Karpas-422 (cell line): ENCODE data around the gene PPIA. TPM values are rescaled to one million over a fixed set of nuclear protein-coding genes. Genes with fewer than 3 reads are reported as not detected.
"Not testable (repeated sequence)": the region's sequence is repeated elsewhere in the genome, so short reads cannot be mapped to it uniquely, and the experiment has no call there.

Experiments used
- DNase-seq: peaks from one replicate; pipeline ENCODE4 v3.0.0-alpha.2; 2015
- H2AFZ ChIP-seq: fragments of 200-600 bp; sonication (generic); 2 replicates; pipeline ENCODE4 v1.6.1; 2014; ENCODE audit warnings: antibody characterized with exemption, low read length, mixed read lengths
- H3K27ac ChIP-seq: fragments of 200-600 bp; sonication (generic); 2 replicates; pipeline ENCODE4 v1.5.1; 2014; ENCODE audit warnings: mild to moderate bottlenecking, low read length, moderate library complexity
- H3K27me3 ChIP-seq: fragments of 200-600 bp; sonication (generic); 2 replicates; pipeline ENCODE4 v1.6.1; 2014; ENCODE audit warnings: low read length, mixed read lengths
- H3K36me3 ChIP-seq: fragments of 200-600 bp; sonication (generic); 2 replicates; pipeline ENCODE4 v1.6.1; 2014; ENCODE audit warnings: low read length, mixed read lengths; ENCODE audit not compliant: insufficient read depth
- H3K4me1 ChIP-seq: fragments of 200-600 bp; sonication (generic); 2 replicates; pipeline ENCODE4 v1.6.1; 2014; ENCODE audit warnings: mild to moderate bottlenecking, low read length, mixed read lengths
- H3K4me2 ChIP-seq: fragments of 200-600 bp; sonication (generic); 2 replicates; pipeline ENCODE4 v1.6.1; 2014; ENCODE audit warnings: low read length, low read depth, mild to moderate bottlenecking; ENCODE audit not compliant: poor library complexity, severe bottlenecking
- H3K4me3 ChIP-seq: fragments of 200-600 bp; sonication (generic); 2 replicates; pipeline ENCODE4 v1.5.1; 2014; ENCODE audit warnings: mild to moderate bottlenecking, antibody characterized with exemption, low read length, mixed read lengths
- H3K79me2 ChIP-seq: fragments of 200-600 bp; sonication (generic); 2 replicates; pipeline ENCODE4 v1.6.1; 2014; ENCODE audit warnings: mild to moderate bottlenecking, low read length, mixed read lengths
- H3K9ac ChIP-seq: fragments of 200-600 bp; sonication (generic); 2 replicates; pipeline ENCODE4 v1.6.0; 2014; ENCODE audit warnings: low read length
- H3K9me2 ChIP-seq: fragments of 200-600 bp; sonication (generic), shearing (Covaris generic); replicated peaks from 2 replicates; pipeline ENCODE4 v1.6.0; 2014; ENCODE audit warnings: mild to moderate bottlenecking, low read length, moderate library complexity; ENCODE audit not compliant: insufficient read depth
- H3K9me3 ChIP-seq: fragments of 300-700, 200-600 bp; sonication (generic); 2 replicates; pipeline ENCODE4 v1.6.1; 2014; ENCODE audit warnings: low read length, mixed read lengths
- H4K20me1 ChIP-seq: fragments of 200-600 bp; sonication (generic); 2 replicates; pipeline ENCODE4 v1.6.1; 2014; ENCODE audit warnings: mild to moderate bottlenecking, antibody characterized with exemption, low read length, low read depth; ENCODE audit not compliant: insufficient read depth
- total RNA-seq: library from RNA; depleted of rRNA; stranded (reverse); fragments of >200 nt; shearing (Covaris generic); gene quantifications from 2 replicates; pipeline ENCODE4 v1.2.3, GENCODE V29; 2014; ENCODE audit warnings: low replicate concordance

The PPIA gene
- total RNA-seq, 1 experiment from 2014 or later, result 3,564 TPM

DNA sequence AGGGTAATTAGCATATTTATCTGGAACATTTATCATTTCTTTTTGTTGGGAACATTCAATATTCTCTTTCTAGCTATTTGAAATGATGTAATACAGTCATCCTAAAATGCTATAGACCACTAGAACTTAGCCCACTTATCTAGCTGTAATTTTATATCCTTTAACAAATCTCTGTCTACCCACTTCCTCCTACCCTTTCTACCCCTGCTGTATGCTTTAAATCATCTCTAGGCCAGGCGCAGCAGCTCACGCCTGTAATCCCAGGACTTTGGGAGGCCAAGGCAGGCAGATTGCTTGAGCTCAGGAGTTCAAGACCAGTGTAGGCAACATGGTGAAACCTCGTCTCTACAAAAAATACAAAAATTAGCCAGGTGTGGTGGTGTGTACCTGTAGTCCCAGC, 22.0 kb upstream of the PPIA start:
- H3K9ac ChIP-seq, H3K36me3 ChIP-seq, H3K9me2 ChIP-seq, H3K79me2 ChIP-seq, H2AFZ ChIP-seq, H3K4me1 ChIP-seq, H3K4me3 ChIP-seq, H3K27ac ChIP-seq, H3K27me3 ChIP-seq, DNase-seq, H3K4me2 ChIP-seq, H4K20me1 ChIP-seq, H3K9me3 ChIP-seq: not testable (repeated sequence)

- H3K9ac ChIP-seq, result no peak overlapping the region
- no peaks in the 10 kb centered on the region for H3K9me2 ChIP-seq
- no peak for DNase-seq
- H3K27ac ChIP-seq, result no peak overlapping the region
- H3K4me1 ChIP-seq, result no peaks in the 10 kb centered on the region
- H3K79me2 ChIP-seq, result no peaks in the 10 kb centered on the region
- H3K9me3 ChIP-seq, result no peaks in the 10 kb centered on the region
- H3K4me2 ChIP-seq, result no peak overlapping the region
- H3K4me3 ChIP-seq, result no peak overlapping the region
- H3K27me3 ChIP-seq, result no peaks in the 10 kb centered on the region
- no peaks in the 10 kb centered on the region for H4K20me1 ChIP-seq
- H2AFZ ChIP-seq, result no peak overlapping the region
- H3K36me3 ChIP-seq, result no peaks in the 10 kb centered on the region
Measured at GRCh38 chr7:44775383-44776107, 20.9 kb upstream of the PPIA start.

- Histone ChIP-seq H3K27me3 (no peaks in the 10 kb centered on the region), H3K4me3 (no peak overlapping the region), H4K20me1 (no peaks in the 10 kb centered on the region), H3K27ac (no peak overlapping the region), H3K4me1 (no peaks in the 10 kb centered on the region), H3K4me2 (no peak overlapping the region), H3K79me2 (no peaks in the 10 kb centered on the region), H3K9me2 (no peaks in the 10 kb centered on the region), H3K36me3 (no peaks in the 10 kb centered on the region), H3K9ac (no peak overlapping the region), H2AFZ (no peak overlapping the region), H3K9me3 (no peaks in the 10 kb centered on the region)
- DNase-seq, result no peak
Measured at GRCh38 chr7:44776211-44776610, 20.3 kb upstream of the PPIA start.

GRCh38 chr7:44782460-44782859, 14.0 kb upstream of the PPIA start:
- H4K20me1 ChIP-seq, result no peaks in the 10 kb centered on the region
- no peak overlapping the region for H3K4me2 ChIP-seq
- DNase-seq, result no peak
- no peak overlapping the region for H2AFZ ChIP-seq
- H3K4me3 ChIP-seq, result no peak overlapping the region
- H3K27me3 ChIP-seq, result no peaks in the 10 kb centered on the region
- no peak overlapping the region for H3K9ac ChIP-seq
- H3K9me3 ChIP-seq, result peaks cover 4% of the 10 kb centered on the region; the same call in 1 of the 2 replicates
- H3K36me3 ChIP-seq, result no peaks in the 10 kb centered on the region
- no peaks in the 10 kb centered on the region for H3K9me2 ChIP-seq
- H3K27ac ChIP-seq, result no peak overlapping the region
- no peaks in the 10 kb centered on the region for H3K79me2 ChIP-seq
- H3K4me1 ChIP-seq, result no peaks in the 10 kb centered on the region

GRCh38 chr7:44783407-44783806, 13.1 kb upstream of the PPIA start:
- H3K4me1 ChIP-seq, result no peaks in the 10 kb centered on the region
- H3K4me3 ChIP-seq, result no peak overlapping the region
- H3K36me3 ChIP-seq, result no peaks in the 10 kb centered on the region
- no peak overlapping the region for H3K4me2 ChIP-seq
- H4K20me1 ChIP-seq, result no peaks in the 10 kb centered on the region
- H3K27me3 ChIP-seq, result no peaks in the 10 kb centered on the region
- no peak overlapping the region for H3K27ac ChIP-seq
- H3K9ac ChIP-seq, result no peak overlapping the region
- H3K9me3 ChIP-seq, result peaks cover 4% of the 10 kb centered on the region; the same call in 1 of the 2 replicates
- DNase-seq, result no peak
- H3K9me2 ChIP-seq, result no peaks in the 10 kb centered on the region
- H3K79me2 ChIP-seq, result no peaks in the 10 kb centered on the region
- no peak overlapping the region for H2AFZ ChIP-seq

DNA sequence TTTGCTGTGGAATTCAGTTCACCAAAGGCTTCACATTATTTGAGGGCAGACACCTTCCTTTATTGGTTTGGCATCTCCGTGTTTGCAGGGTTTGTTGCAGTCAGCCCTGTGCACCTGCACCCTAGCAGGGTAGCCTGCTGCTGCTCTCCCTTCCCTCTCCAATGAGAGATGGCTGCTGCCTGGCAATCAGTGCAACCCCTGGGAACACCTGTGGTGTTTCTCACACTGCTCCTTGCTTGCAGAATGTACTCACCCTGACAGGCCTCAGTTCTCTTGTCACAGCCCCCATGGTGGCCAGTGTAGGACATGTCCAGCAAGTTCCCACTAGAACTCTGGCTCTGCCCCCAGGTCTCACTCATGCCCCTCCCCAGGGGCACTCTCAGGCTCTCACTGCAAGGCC, 12.1 kb upstream of the PPIA start:
- Histone ChIP-seq H3K79me2 (no peaks in the 10 kb centered on the region), H3K4me2 (no peak overlapping the region), H3K36me3 (no peaks in the 10 kb centered on the region), H3K9me3 (peaks cover 4% of the 10 kb centered on the region; the same call in 1 of the 2 replicates), H3K27me3 (no peaks in the 10 kb centered on the region), H3K9ac (no peak overlapping the region), H2AFZ (no peak overlapping the region), H3K4me1 (no peaks in the 10 kb centered on the region), H3K27ac (no peak overlapping the region), H3K9me2 (no peaks in the 10 kb centered on the region), H4K20me1 (no peaks in the 10 kb centered on the region), H3K4me3 (no peak overlapping the region)
- no peak for DNase-seq

GRCh38 chr7:44785218-44785617, 11.3 kb upstream of the PPIA start:
- not testable (repeated sequence) for H3K36me3 ChIP-seq, H3K9me3 ChIP-seq

DNA sequence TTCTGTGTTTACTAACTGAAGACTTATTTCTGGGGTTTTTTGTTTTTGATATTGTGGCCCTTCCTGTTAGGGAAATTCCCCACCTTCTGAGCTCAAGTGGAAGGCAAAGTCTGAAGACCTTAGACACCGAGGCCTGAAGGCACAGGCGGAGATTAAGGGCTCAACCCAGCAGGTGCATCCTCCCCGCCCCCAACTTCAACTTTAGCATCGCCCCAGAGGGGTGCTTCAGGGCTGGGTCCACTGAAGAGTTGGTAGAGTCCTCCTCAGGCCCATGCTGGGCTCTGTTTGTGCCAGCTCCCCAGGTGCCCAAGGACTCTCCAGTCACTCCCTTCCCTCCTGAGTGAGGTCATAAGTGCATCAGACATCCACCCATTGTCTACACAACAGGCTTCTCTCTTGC, 9.4 kb upstream of the PPIA start:
- H3K9ac ChIP-seq, result no peak overlapping the region
- H3K36me3 ChIP-seq, result no peaks in the 10 kb centered on the region
- H3K79me2 ChIP-seq, result no peaks in the 10 kb centered on the region
- no peaks in the 10 kb centered on the region for H3K27me3 ChIP-seq
- no peaks in the 10 kb centered on the region for H3K4me1 ChIP-seq
- no peak for DNase-seq
- no peak overlapping the region for H3K4me2 ChIP-seq
- peaks cover 4% of the 10 kb centered on the region; the same call in 1 of the 2 replicates for H3K9me3 ChIP-seq
- H3K27ac ChIP-seq, result no peak overlapping the region
- H4K20me1 ChIP-seq, result no peaks in the 10 kb centered on the region
- no peak overlapping the region for H3K4me3 ChIP-seq
- H3K9me2 ChIP-seq, result no peaks in the 10 kb centered on the region
- no peak overlapping the region for H2AFZ ChIP-seq

More at GRCh38 chr7:44785218-44785617, 11.3 kb upstream of the PPIA start:
- H3K27me3 ChIP-seq, DNase-seq, H4K20me1 ChIP-seq, H2AFZ ChIP-seq, H3K9ac ChIP-seq, H3K4me2 ChIP-seq, H3K4me1 ChIP-seq, H3K79me2 ChIP-seq, H3K9me2 ChIP-seq, H3K4me3 ChIP-seq, H3K27ac ChIP-seq: not testable (repeated sequence)
